ENCODE measurements around the gene SEMA6D.

SEMA6D gene

GRCh38 chr15:47675735-47676134 lies 41.6 kb upstream of the SEMA6D start:
- CTCF ChIA-PET: no interaction called here
- no peak for TF ChIP-seq FOXA1 (IDR thresholded peaks at IDR 0.05)
- TF ChIP-seq, protein P1, sequence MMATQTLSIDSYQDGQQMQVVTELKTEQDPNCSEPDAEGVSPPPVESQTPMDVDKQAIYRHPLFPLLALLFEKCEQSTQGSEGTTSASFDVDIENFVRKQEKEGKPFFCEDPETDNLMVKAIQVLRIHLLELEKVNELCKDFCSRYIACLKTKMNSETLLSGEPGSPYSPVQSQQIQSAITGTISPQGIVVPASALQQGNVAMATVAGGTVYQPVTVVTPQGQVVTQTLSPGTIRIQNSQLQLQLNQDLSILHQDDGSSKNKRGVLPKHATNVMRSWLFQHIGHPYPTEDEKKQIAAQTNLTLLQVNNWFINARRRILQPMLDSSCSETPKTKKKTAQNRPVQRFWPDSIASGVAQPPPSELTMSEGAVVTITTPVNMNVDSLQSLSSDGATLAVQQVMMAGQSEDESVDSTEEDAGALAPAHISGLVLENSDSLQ (IDR thresholded peaks at IDR 0.05): no peak
- no peak for TF ChIP-seq CTBP1 (IDR thresholded peaks at IDR 0.05; ENCODE audit: borderline replicate concordance)
- TF ChIP-seq FOXM1 (IDR thresholded peaks at IDR 0.05; ENCODE audit: borderline replicate concordance): no peak
- no peak for TF ChIP-seq TARDBP (IDR thresholded peaks at IDR 0.05)
- TF ChIP-seq ELF4 (IDR thresholded peaks at IDR 0.05): no peak
- TF ChIP-seq BHLHE40 (IDR thresholded peaks at IDR 0.05; ENCODE audit: borderline replicate concordance): no peak
- TF ChIP-seq ZNF384 (IDR thresholded peaks at IDR 0.05): no peak

GRCh38 chr15:47678040-47678439 lies 39.3 kb upstream of the SEMA6D start:
- POLR2A ChIA-PET: interaction anchor here (0.7 kb wide), 1 partner anchor 654 kb away, joined by 3 read pairs; no protein-coding TSS in a partner anchor
- CTCF ChIA-PET: no interaction called here
- no peak for DNase-seq (ENCODE audit: extremely low spot score)
- TF ChIP-seq NFRKB (IDR thresholded peaks at IDR 0.05) (no peak), BHLHE40 (IDR thresholded peaks at IDR 0.05; ENCODE audit: borderline replicate concordance) (no peak), ZNF384 (IDR thresholded peaks at IDR 0.05) (no peak), LEF1 (IDR thresholded peaks at IDR 0.05; ENCODE audit: borderline replicate concordance) (no peak), SUZ12 (IDR thresholded peaks at IDR 0.05) (no peak), FOXK2 (IDR thresholded peaks at IDR 0.05) (no peak), SP1 (IDR thresholded peaks at IDR 0.05) (no peak), TARDBP (IDR thresholded peaks at IDR 0.05) (no peak), CTBP1 (IDR thresholded peaks at IDR 0.05; ENCODE audit: borderline replicate concordance) (no peak), FOXM1 (IDR thresholded peaks at IDR 0.05; ENCODE audit: borderline replicate concordance) (no peak)

More at GRCh38 chr15:47675735-47676134, 41.6 kb upstream of the SEMA6D start:
- POLR2A ChIA-PET: no interaction called here
- DNase-seq (ENCODE audit: extremely low spot score): peak; percentile 29

DNA sequence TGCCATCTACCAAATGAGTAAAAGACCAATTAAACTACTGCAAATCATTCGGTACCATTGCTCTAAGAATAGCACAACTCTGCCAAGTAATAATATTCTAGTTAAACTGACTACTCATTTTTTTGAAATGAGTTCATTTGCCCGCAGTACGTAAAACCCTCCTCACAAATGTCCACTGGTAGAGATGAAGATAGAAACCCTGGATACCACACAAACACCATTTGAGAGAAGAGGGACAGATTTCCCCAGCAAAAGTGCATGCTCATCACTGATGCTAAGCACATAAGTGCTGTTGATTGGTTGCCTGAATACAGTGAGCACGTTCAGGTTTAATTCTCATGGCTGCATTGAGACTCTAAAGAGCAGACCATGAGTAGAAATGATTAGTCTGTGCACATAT lies 34.6 kb upstream of the SEMA6D start:
- no peak for DNase-seq (ENCODE audit: extremely low spot score)
- TF ChIP-seq BHLHE40 (IDR thresholded peaks at IDR 0.05; ENCODE audit: borderline replicate concordance) (no peak), L3MBTL2 (conservative IDR thresholded peaks at IDR 0.05) (no peak), FOXK2 (IDR thresholded peaks at IDR 0.05) (no peak), ELF4 (IDR thresholded peaks at IDR 0.05) (no peak), CTBP1 (IDR thresholded peaks at IDR 0.05; ENCODE audit: borderline replicate concordance) (no peak), TARDBP (IDR thresholded peaks at IDR 0.05) (no peak), NFRKB (IDR thresholded peaks at IDR 0.05) (no peak), ZNF384 (IDR thresholded peaks at IDR 0.05) (no peak), ARNT (IDR thresholded peaks at IDR 0.05) (no peak), LEF1 (IDR thresholded peaks at IDR 0.05; ENCODE audit: borderline replicate concordance) (no peak), HDGF (IDR thresholded peaks at IDR 0.05; ENCODE audit: borderline replicate concordance) (no peak), SUZ12 (IDR thresholded peaks at IDR 0.05) (no peak), FOXA1 (IDR thresholded peaks at IDR 0.05) (no peak), FOXM1 (IDR thresholded peaks at IDR 0.05; ENCODE audit: borderline replicate concordance) (no peak), SP1 (IDR thresholded peaks at IDR 0.05) (no peak)
- TF ChIP-seq, protein P1 (IDR thresholded peaks at IDR 0.05): no peak
- ChIA-PET CTCF (no interaction called here), POLR2A (no interaction called here)

DNA sequence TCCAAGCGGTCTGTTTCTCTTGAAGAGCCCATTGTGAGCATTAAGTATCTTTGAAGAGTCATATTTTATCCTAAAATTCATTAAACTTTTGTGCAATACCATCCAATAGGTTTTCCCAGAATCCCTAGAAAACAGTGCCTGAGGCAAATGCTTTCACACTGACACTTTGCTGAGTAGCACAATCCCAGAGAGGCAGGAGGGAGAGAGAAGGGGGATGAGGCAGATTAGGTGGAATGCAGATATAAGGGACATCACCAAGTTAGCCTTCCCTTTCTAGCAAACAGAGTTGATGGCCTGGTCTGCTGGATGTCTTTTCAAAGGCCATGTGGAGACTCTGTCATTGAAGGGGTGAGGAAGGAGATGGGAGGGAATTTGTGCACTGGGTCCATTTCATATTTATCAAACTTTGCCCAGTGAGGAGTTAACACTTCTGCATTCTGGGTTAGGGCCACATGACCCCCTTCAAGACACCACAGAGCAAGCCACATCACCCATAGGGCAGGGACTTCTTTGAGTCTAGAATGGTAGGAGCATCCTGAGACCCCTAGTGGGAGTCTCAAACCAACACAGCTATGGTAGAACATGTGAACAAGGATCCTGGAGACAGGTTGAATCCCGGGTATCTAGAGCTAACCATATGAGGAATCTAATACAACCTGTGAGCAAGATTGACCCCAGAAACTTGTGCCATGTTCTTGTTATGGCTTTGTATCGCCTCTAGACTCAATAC lies 32.0 kb upstream of the SEMA6D start:
- no peak for DNase-seq (ENCODE audit: extremely low spot score)
- ChIA-PET CTCF (no interaction called here), POLR2A (no interaction called here)
- TF ChIP-seq SP1 (IDR thresholded peaks at IDR 0.05) (no peak), BHLHE40 (IDR thresholded peaks at IDR 0.05; ENCODE audit: borderline replicate concordance) (no peak), ZNF384 (IDR thresholded peaks at IDR 0.05) (no peak), LEF1 (IDR thresholded peaks at IDR 0.05; ENCODE audit: borderline replicate concordance) (no peak)

GRCh38 chr15:47688573-47689086 lies 28.7 kb upstream of the SEMA6D start:
- no peak for DNase-seq (ENCODE audit: extremely low spot score)
- POLR2A ChIA-PET: no interaction called here
- TF ChIP-seq BHLHE40 (IDR thresholded peaks at IDR 0.05; ENCODE audit: borderline replicate concordance): no peak
- no peak for TF ChIP-seq SUZ12 (IDR thresholded peaks at IDR 0.05)
- TF ChIP-seq LEF1 (IDR thresholded peaks at IDR 0.05; ENCODE audit: borderline replicate concordance): no peak
- TF ChIP-seq ELF4 (IDR thresholded peaks at IDR 0.05): no peak
- TF ChIP-seq ZNF384 (IDR thresholded peaks at IDR 0.05): no peak
- TF ChIP-seq CTBP1 (IDR thresholded peaks at IDR 0.05; ENCODE audit: borderline replicate concordance): no peak
- TF ChIP-seq, protein P1 (IDR thresholded peaks at IDR 0.05): no peak
- no peak for TF ChIP-seq FOXM1 (IDR thresholded peaks at IDR 0.05; ENCODE audit: borderline replicate concordance)
- TF ChIP-seq ARNT (IDR thresholded peaks at IDR 0.05): no peak

DNA sequence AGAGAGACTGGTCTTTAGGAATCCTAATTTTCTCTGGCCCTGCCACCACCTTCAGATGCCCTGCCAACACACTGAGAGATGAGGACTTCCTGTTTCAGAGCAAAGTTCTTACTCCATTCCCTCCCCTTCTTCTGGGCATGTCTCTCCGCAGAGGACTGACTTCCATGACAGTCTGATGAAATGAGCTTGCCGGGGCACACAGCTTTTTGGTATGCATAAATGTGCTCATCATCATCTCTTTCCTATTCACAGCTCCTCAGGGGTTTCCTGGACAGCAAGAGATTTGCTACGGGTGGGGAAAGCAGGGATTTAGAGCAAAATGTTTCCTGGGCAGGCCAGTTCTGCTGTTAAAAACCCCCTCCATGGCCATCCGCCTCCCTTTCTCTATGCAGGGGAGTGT lies 27.6 kb upstream of the SEMA6D start:
- no peak for DNase-seq (ENCODE audit: extremely low spot score)
- CTCF ChIA-PET: no interaction called here
- TF ChIP-seq TARDBP (IDR thresholded peaks at IDR 0.05): no peak
- no peak for TF ChIP-seq L3MBTL2 (conservative IDR thresholded peaks at IDR 0.05)
- no peak for TF ChIP-seq BHLHE40 (IDR thresholded peaks at IDR 0.05; ENCODE audit: borderline replicate concordance)
- TF ChIP-seq ELF4 (IDR thresholded peaks at IDR 0.05): no peak
- no peak for TF ChIP-seq CTBP1 (IDR thresholded peaks at IDR 0.05; ENCODE audit: borderline replicate concordance)
- TF ChIP-seq SUZ12 (IDR thresholded peaks at IDR 0.05): no peak
- no peak for TF ChIP-seq FOXM1 (IDR thresholded peaks at IDR 0.05; ENCODE audit: borderline replicate concordance)
- TF ChIP-seq FOXK2 (IDR thresholded peaks at IDR 0.05): no peak
- no peak for TF ChIP-seq LEF1 (IDR thresholded peaks at IDR 0.05; ENCODE audit: borderline replicate concordance)
- TF ChIP-seq NFRKB (IDR thresholded peaks at IDR 0.05): no peak
- POLR2A ChIA-PET: no interaction called here

More at GRCh38 chr15:47688573-47689086, 28.7 kb upstream of the SEMA6D start:
- CTCF ChIA-PET: no interaction called here

All from HEK293T (cell line).